ENCODE data around the gene BARHL2. TPM values are rescaled to one million over a fixed set of nuclear protein-coding genes. Genes with fewer than 3 reads are reported as not detected.

Gene BARHL2
- total RNA-seq = not detected in 2 replicates

DNA sequence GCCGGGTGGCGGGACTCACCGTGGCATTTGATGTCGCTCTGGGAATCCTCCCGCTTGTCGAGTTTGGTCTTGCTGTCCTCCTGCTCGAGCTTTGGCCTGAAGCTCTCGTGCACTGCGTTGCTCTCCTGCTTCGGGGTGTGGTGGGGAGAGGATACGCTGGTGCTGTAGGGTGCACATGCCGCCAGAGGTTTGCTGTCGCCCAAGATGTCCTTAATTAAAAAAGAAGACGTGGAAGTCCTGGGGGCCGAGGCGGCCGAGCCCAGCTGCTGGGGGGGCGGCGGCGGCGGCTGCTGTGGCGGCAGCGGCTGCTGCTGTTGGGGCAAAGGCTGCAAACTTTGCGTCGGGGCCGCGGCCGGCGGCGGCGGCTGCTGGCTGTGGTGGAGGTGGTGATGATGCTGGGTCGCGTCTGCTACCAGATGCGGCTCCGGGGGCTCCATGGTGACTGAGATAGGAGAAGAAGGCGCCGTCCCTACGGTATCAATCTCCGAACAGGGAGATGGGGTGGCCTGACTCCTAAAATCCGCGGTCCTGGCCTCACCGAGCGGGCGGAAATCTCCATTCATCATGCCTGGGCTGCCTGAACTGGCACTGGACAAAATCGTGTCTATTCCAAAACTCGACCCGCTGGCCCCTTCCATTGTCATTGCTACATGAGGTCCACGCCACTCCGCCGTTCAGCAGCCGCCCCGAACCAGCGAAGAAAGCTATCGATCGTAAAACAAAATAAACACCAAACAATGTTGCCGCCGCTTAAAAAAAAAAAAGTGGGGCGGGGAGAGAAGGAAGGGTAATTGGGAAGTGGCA, at the start of gene BARHL2:
Gene BARHL2, minus strand, starts transcription at position 751 of the 804 bp plus-strand sequence. Its CDS starts 107 bp downstream, at position 644.
- Histone ChIP-seq H2AFZ (ENCODE audit: low read length) (peak within 1 kb of the TSS; percentile 47), H3K4me2 (ENCODE audit: insufficient read depth, low read length) (peak within 1 kb of the TSS; percentile 11), H3K4me1 (ENCODE audit: insufficient read depth, low read length) (peaks cover 4% of the 10 kb centered on the region), H4K20me1 (ENCODE audit: insufficient read depth, low read length) (no peaks in the 10 kb centered on the region), H3K36me3 (ENCODE audit: insufficient read depth, low read length) (no peaks in the 10 kb centered on the region), H3K79me2 (ENCODE audit: insufficient read depth, low read length) (no peaks in the 10 kb centered on the region), H3K27me3 (ENCODE audit: insufficient read depth, low read length) (peaks cover 94% of the 10 kb centered on the region), H3K27ac (ENCODE audit: low read depth, low read length) (no peak within 1 kb of the TSS), H3K4me3 (ENCODE audit: insufficient read depth, low read length) (peak within 1 kb of the TSS; percentile 56), H3K9me3 (ENCODE audit: low read depth, low read length) (no peaks in the 10 kb centered on the region)
- no peak for TF ChIP-seq CTCF (IDR thresholded peaks at IDR 0.05; ENCODE audit: extremely low read depth, low read depth, low read length)
- DNase-seq (ENCODE audit: insufficient read length, low spot score, missing footprints) = peak; percentile 86

GRCh38 chr1:90763930-90764329, 46.8 kb upstream of the BARHL2 start:
- no peak for DNase-seq (ENCODE audit: insufficient read length, low spot score, missing footprints)
- TF ChIP-seq CTCF (IDR thresholded peaks at IDR 0.05; ENCODE audit: extremely low read depth, low read depth, low read length) = no peak
- H3K4me3 ChIP-seq (ENCODE audit: insufficient read depth, low read length) = no peak overlapping the region
- H3K79me2 ChIP-seq (ENCODE audit: insufficient read depth, low read length) = no peaks in the 10 kb centered on the region
- H3K27ac ChIP-seq (ENCODE audit: low read depth, low read length) = no peak overlapping the region
- no peaks in the 10 kb centered on the region for H3K4me1 ChIP-seq (ENCODE audit: insufficient read depth, low read length)
- H2AFZ ChIP-seq (ENCODE audit: low read length) = no peak overlapping the region
- H3K27me3 ChIP-seq (ENCODE audit: insufficient read depth, low read length) = no peaks in the 10 kb centered on the region
- H3K4me2 ChIP-seq (ENCODE audit: insufficient read depth, low read length) = no peak overlapping the region
- H3K36me3 ChIP-seq (ENCODE audit: insufficient read depth, low read length) = no peaks in the 10 kb centered on the region
- H4K20me1 ChIP-seq (ENCODE audit: insufficient read depth, low read length) = no peaks in the 10 kb centered on the region
- no peaks in the 10 kb centered on the region for H3K9me3 ChIP-seq (ENCODE audit: low read depth, low read length)

DNA sequence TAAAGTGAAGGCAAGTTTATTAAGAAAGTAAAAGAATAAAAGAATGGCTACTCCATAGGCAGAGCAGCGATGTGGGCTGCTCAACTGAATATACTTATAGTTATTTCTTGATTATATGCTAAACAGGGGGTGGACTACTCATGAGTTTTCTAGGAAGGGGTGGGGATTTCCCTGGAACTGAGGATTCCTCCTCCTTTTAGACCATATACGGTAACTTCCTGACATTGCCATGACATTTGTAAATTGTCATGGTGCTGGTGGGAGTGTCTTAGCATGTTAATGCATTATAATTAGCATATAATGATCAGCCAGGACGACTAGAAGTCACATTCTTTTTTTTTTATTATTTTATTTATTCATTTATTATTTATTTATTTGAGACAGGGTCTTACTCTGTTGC, 46.4 kb upstream of the BARHL2 start:
- H3K9me3 ChIP-seq (ENCODE audit: low read depth, low read length) = no peaks in the 10 kb centered on the region
- no peaks in the 10 kb centered on the region for H3K4me1 ChIP-seq (ENCODE audit: insufficient read depth, low read length)
- no peak overlapping the region for H3K27ac ChIP-seq (ENCODE audit: low read depth, low read length)
- DNase-seq (ENCODE audit: insufficient read length, low spot score, missing footprints) = no peak
- no peak for TF ChIP-seq CTCF (IDR thresholded peaks at IDR 0.05; ENCODE audit: extremely low read depth, low read depth, low read length)
- no peaks in the 10 kb centered on the region for H3K79me2 ChIP-seq (ENCODE audit: insufficient read depth, low read length)
- no peaks in the 10 kb centered on the region for H3K36me3 ChIP-seq (ENCODE audit: insufficient read depth, low read length)
- H3K27me3 ChIP-seq (ENCODE audit: insufficient read depth, low read length) = no peaks in the 10 kb centered on the region
- H2AFZ ChIP-seq (ENCODE audit: low read length) = no peak overlapping the region
- no peak overlapping the region for H3K4me3 ChIP-seq (ENCODE audit: insufficient read depth, low read length)
- no peak overlapping the region for H3K4me2 ChIP-seq (ENCODE audit: insufficient read depth, low read length)
- no peaks in the 10 kb centered on the region for H4K20me1 ChIP-seq (ENCODE audit: insufficient read depth, low read length)

DNA sequence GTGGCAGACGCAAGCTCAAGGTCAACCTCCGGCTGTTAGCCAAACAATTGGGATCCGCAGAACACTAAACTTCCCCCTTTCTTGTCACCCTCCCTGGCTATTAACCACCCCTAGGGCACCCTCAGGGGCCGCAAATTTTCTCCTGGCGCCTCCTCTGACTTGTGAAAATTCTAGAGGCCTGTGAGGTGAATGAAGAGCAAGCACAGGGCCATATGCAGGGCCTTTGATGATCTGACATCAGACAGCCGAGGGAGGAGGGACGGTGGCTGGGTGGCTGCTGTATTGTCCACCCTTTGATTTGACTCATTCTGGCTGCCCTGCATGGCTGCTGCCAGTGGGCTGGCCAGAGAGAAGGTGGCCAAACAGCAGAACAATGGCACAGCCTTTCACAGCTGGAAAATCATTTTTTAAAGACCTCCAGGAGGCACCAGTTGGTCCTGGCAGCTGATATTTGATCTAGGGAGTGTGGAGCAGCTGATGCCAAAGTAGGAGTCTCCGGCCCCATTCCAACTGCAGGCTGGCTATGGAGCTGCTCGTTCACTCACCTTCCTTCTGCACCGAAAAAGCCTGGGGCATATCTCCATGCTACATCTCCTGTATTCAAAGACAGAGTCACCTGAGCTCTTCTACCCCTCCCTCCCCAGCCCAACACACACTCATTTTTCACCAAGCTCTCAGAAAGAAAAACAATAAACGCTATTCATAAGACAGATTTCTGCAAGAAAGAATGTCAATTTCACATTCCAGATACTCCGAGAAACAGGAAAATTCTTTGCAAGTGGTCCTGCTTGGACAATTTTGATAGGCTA, 44.9 kb upstream of the BARHL2 start:
- no peak for TF ChIP-seq CTCF (IDR thresholded peaks at IDR 0.05; ENCODE audit: extremely low read depth, low read depth, low read length)
- H3K4me3 ChIP-seq (ENCODE audit: insufficient read depth, low read length) = no peak overlapping the region
- H4K20me1 ChIP-seq (ENCODE audit: insufficient read depth, low read length) = no peaks in the 10 kb centered on the region
- no peaks in the 10 kb centered on the region for H3K4me1 ChIP-seq (ENCODE audit: insufficient read depth, low read length)
- H2AFZ ChIP-seq (ENCODE audit: low read length) = no peak overlapping the region
- no peak overlapping the region for H3K27ac ChIP-seq (ENCODE audit: low read depth, low read length)
- H3K36me3 ChIP-seq (ENCODE audit: insufficient read depth, low read length) = no peaks in the 10 kb centered on the region
- no peaks in the 10 kb centered on the region for H3K79me2 ChIP-seq (ENCODE audit: insufficient read depth, low read length)
- H3K4me2 ChIP-seq (ENCODE audit: insufficient read depth, low read length) = no peak overlapping the region
- no peaks in the 10 kb centered on the region for H3K9me3 ChIP-seq (ENCODE audit: low read depth, low read length)
- DNase-seq (ENCODE audit: insufficient read length, low spot score, missing footprints) = peak; percentile 2
- H3K27me3 ChIP-seq (ENCODE audit: insufficient read depth, low read length) = no peaks in the 10 kb centered on the region

All from osteoblast (primary cell).